GM18861 (cell line): Measurements from ENCODE around the gene SCAMP3.
"Not testable (repeated sequence)": the region's sequence is repeated elsewhere in the genome, so short reads cannot be mapped to it uniquely, and the experiment has no call there.

Source experiments
- ATAC-seq: cut with Tn5 transposase; IDR thresholded peaks from one replicate; pipeline ENCODE4 v1.9.1; 2021; ENCODE audit not compliant: unreplicated experiment

SCAMP3 gene

GRCh38 chr1:155232001-155232978, 29.9 kb downstream of the SCAMP3 start:
- ATAC-seq, result not testable (repeated sequence)

- not testable (repeated sequence) for ATAC-seq
Observed at GRCh38 chr1:155231302-155231701, 30.9 kb downstream of the SCAMP3 start.

- no peak for ATAC-seq
Observed at GRCh38 chr1:155228096-155228427, 34.1 kb downstream of the SCAMP3 start.

- ATAC-seq, result peak; percentile 84
Observed at GRCh38 chr1:155227261-155228095, 34.7 kb downstream of the SCAMP3 start.

GRCh38 chr1:155226910-155227260, 35.3 kb downstream of the SCAMP3 start:
- no peak for ATAC-seq

- no peak for ATAC-seq
Observed at GRCh38 chr1:155226188-155226909, 35.8 kb downstream of the SCAMP3 start.

- ATAC-seq, result not testable (repeated sequence)
Observed at GRCh38 chr1:155225404-155225759, 36.8 kb downstream of the SCAMP3 start.

- ATAC-seq, result no peak
Observed at GRCh38 chr1:155223047-155223446, 39.1 kb downstream of the SCAMP3 start.

- ATAC-seq, result not testable (repeated sequence)
Observed at GRCh38 chr1:155220211-155220965, 41.8 kb downstream of the SCAMP3 start.

GRCh38 chr1:155219592-155220031, 42.5 kb downstream of the SCAMP3 start:
- no peak for ATAC-seq

- no peak for ATAC-seq
Observed at GRCh38 chr1:155218854-155219591, 43.1 kb downstream of the SCAMP3 start.

- ATAC-seq, result not testable (repeated sequence)
Observed at GRCh38 chr1:155214702-155215101, 47.5 kb downstream of the SCAMP3 start.

- ATAC-seq, result not testable (repeated sequence)
Observed at GRCh38 chr1:155212051-155212440, 50.1 kb downstream of the SCAMP3 start.

- not testable (repeated sequence) for ATAC-seq
Observed at GRCh38 chr1:155211381-155212050, 50.6 kb downstream of the SCAMP3 start.

GRCh38 chr1:155210314-155211104, 51.7 kb downstream of the SCAMP3 start:
- no peak for ATAC-seq

GRCh38 chr1:155209312-155209721, 52.8 kb downstream of the SCAMP3 start:
- ATAC-seq, result no peak

- peak; percentile 38 for ATAC-seq
Observed at GRCh38 chr1:155208541-155209311, 53.4 kb downstream of the SCAMP3 start, which contains the start of gene MTX1. MTX1 (plus strand) TSS chr1:155208695; CDS start chr1:155208805, 110 bp downstream.
